HL-60 (cell line): ENCODE results near the gene DDX55.

Experiments
- CTCF ChIP-seq: IDR thresholded peaks from one replicate; pipeline ENCODE4 v1.5.1; 2011; ENCODE audit warnings: low read length, control low read depth, inconsistent platforms; ENCODE audit not compliant: insufficient read depth
- GABPA ChIP-seq: IDR thresholded peaks from 2 replicates; pipeline ENCODE4 v1.6.1; 2012; ENCODE audit warnings: low read depth
- POLR2AphosphoS5 ChIP-seq: IDR thresholded peaks from 2 replicates; pipeline ENCODE4 v1.6.1; 2012; ENCODE audit warnings: low read depth
- REST ChIP-seq: IDR thresholded peaks from 2 replicates; pipeline ENCODE4 v1.6.1; 2012; ENCODE audit warnings: low read depth; ENCODE audit not compliant: insufficient replicate concordance
- SPI1 ChIP-seq: IDR thresholded peaks from 2 replicates; pipeline ENCODE4 v1.6.1; 2012; ENCODE audit warnings: low read depth, mild to moderate bottlenecking, borderline replicate concordance

DNA sequence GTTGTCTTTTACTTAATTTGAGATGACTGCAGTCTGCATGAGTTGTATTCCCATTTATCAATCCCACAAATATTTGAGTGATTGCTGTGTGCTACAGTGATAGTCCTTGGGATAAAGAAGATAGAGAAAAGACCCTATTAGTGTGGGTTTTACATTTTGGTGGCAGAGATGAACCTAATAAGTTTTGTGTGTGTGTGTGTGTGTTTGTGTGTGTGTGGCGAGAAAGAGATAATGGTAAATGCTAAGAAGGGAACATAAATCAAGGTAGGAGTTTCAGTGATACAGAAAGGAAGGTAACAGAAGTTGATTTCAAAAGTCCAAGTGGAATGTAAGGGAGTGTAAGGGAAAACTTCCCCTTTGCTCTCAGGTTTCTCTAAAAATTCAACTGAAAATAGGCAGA lies 2.6 kb upstream of the DDX55 start:
- no peak for TF ChIP-seq CTCF
- no peak for TF ChIP-seq REST
- TF ChIP-seq GABPA = no peak
- TF ChIP-seq POLR2AphosphoS5 = no peak
- no peak for TF ChIP-seq SPI1
